H9 (cell line): ENCODE results near the gene BEGAIN. TPM values are rescaled to one million over a fixed set of nuclear protein-coding genes. Genes with fewer than 3 reads are reported as not detected.

Experiments
- DNase-seq: peaks from one replicate; pipeline ENCODE4 v3.0.0-alpha.2; 2017
- H2AFZ ChIP-seq: one replicate; pipeline ENCODE4 v1.6.1; 2013; ENCODE audit warnings: mild to moderate bottlenecking, low read length, control low read depth, moderate library complexity
- H2AK5ac ChIP-seq: 2 replicates; pipeline ENCODE4 v1.6.1; 2013; ENCODE audit warnings: low read length, control low read depth, mixed read lengths; ENCODE audit not compliant: insufficient read length
- H2BK120ac ChIP-seq: one replicate; pipeline ENCODE4 v1.6.1; 2013; ENCODE audit warnings: low read depth, mild to moderate bottlenecking, low read length, control low read depth, inconsistent platforms; ENCODE audit not compliant: poor library complexity, severe bottlenecking
- H2BK12ac ChIP-seq: 2 replicates; pipeline ENCODE4 v1.6.1; 2013; ENCODE audit warnings: low read length, control low read depth, mixed read lengths, low read depth; ENCODE audit not compliant: insufficient read length
- H2BK15ac ChIP-seq: 2 replicates; pipeline ENCODE4 v1.6.1; 2013; ENCODE audit warnings: low read depth, low read length, control low read depth
- H2BK20ac ChIP-seq: one replicate; pipeline ENCODE4 v1.6.1; 2013; ENCODE audit warnings: low read depth, mild to moderate bottlenecking, low read length, control low read depth, inconsistent platforms; ENCODE audit not compliant: poor library complexity, severe bottlenecking
- H2BK5ac ChIP-seq: 2 replicates; pipeline ENCODE4 v1.6.1; 2013; ENCODE audit warnings: low read length, control low read depth, mixed read lengths; ENCODE audit not compliant: insufficient read length
- H3K14ac ChIP-seq: 2 replicates; pipeline ENCODE4 v1.6.1; 2013; ENCODE audit warnings: low read length, control low read depth; ENCODE audit not compliant: insufficient read depth
- H3K18ac ChIP-seq: 2 replicates; pipeline ENCODE4 v1.6.1; 2013; ENCODE audit warnings: low read depth, mild to moderate bottlenecking, mixed read lengths, low read length, control low read depth; ENCODE audit not compliant: insufficient read length
- H3K23ac ChIP-seq: 2 replicates; pipeline ENCODE4 v1.6.1; 2013; ENCODE audit warnings: low read length, control low read depth, mixed read lengths, low read depth; ENCODE audit not compliant: insufficient read length
- H3K23me2 ChIP-seq: 2 replicates; pipeline ENCODE4 v1.6.1; 2013; ENCODE audit warnings: low read depth, mild to moderate bottlenecking, mixed read lengths, low read length, control low read depth; ENCODE audit not compliant: insufficient read length, poor library complexity, severe bottlenecking
- H3K27ac ChIP-seq: 2 replicates; pipeline ENCODE4 v1.5.1; 2013; ENCODE audit warnings: low read length, control low read depth, mixed read lengths, low read depth; ENCODE audit not compliant: insufficient read length
- H3K27me3 ChIP-seq: 2 replicates; pipeline ENCODE4 v1.6.1; 2013; ENCODE audit warnings: low read length, control low read depth, inconsistent platforms; ENCODE audit not compliant: insufficient read depth
- H3K4ac ChIP-seq: 2 replicates; pipeline ENCODE4 v1.6.1; 2013; ENCODE audit warnings: low read depth, mild to moderate bottlenecking, control low read depth, inconsistent platforms, low read length, moderate library complexity
- H3K4me1 ChIP-seq: 2 replicates; pipeline ENCODE4 v1.6.1; 2013; ENCODE audit warnings: low read length, control low read depth, inconsistent platforms; ENCODE audit not compliant: insufficient read depth
- H3K4me2 ChIP-seq: 2 replicates; pipeline ENCODE4 v1.6.1; 2013; ENCODE audit warnings: low read length, control low read depth, mixed read lengths; ENCODE audit not compliant: insufficient read length, insufficient read depth
- H3K56ac ChIP-seq: 2 replicates; pipeline ENCODE4 v1.6.1; 2013; ENCODE audit warnings: low read depth, mild to moderate bottlenecking, mixed read lengths, low read length, control low read depth; ENCODE audit not compliant: insufficient read length
- H3K79me1 ChIP-seq: 2 replicates; pipeline ENCODE4 v1.6.1; 2013; ENCODE audit warnings: low read depth, mild to moderate bottlenecking, moderate library complexity, low read length, control low read depth, inconsistent platforms; ENCODE audit not compliant: insufficient read depth, poor library complexity, severe bottlenecking
- H3K79me2 ChIP-seq: 2 replicates; pipeline ENCODE4 v1.6.1; 2013; ENCODE audit warnings: low read length, control low read depth, inconsistent platforms; ENCODE audit not compliant: insufficient read depth
- H3K9ac ChIP-seq: 2 replicates; pipeline ENCODE4 v1.6.1; 2013; ENCODE audit warnings: low read length, control low read depth, mixed read lengths; ENCODE audit not compliant: insufficient read length; ENCODE audit errors: extremely low read depth
- H3K9me3 ChIP-seq: one replicate; pipeline ENCODE4 v1.6.1; 2013; ENCODE audit warnings: low read depth, low read length, inconsistent platforms; ENCODE audit not compliant: control insufficient read depth
- H3T11ph ChIP-seq: one replicate; pipeline ENCODE4 v1.6.1; 2013; ENCODE audit warnings: mild to moderate bottlenecking, low read length, control low read depth, inconsistent platforms
- H4K20me1 ChIP-seq: one replicate; pipeline ENCODE4 v1.6.1; 2013; ENCODE audit not compliant: control insufficient read depth, insufficient read length, insufficient read depth
- H4K5ac ChIP-seq: 2 replicates; pipeline ENCODE4 v1.6.1; 2013; ENCODE audit warnings: low read depth, mild to moderate bottlenecking, mixed read lengths, low read length, control low read depth; ENCODE audit not compliant: insufficient read length
- H4K8ac ChIP-seq: replicated peaks from 2 replicates; pipeline ENCODE4 v1.6.1; 2013; ENCODE audit warnings: low read length, control low read depth, mixed read lengths, low read depth; ENCODE audit not compliant: insufficient read length
- H4K91ac ChIP-seq: 2 replicates; pipeline ENCODE4 v1.6.1; 2013; ENCODE audit warnings: low read depth, mild to moderate bottlenecking, moderate library complexity, mixed read lengths, low read length, control low read depth; ENCODE audit not compliant: insufficient read length
- H3K27ac Mint-ChIP-seq, 3 experiments: 2 replicates in 2 of 3; 3 replicates in 1 of 3; pipeline ENCODE4 v1.8.0; 2020 to 2021; ENCODE audit warnings: mixed read lengths in 3 of 3, mild to moderate bottlenecking in 1 of 3, moderate library complexity in 1 of 3
- H3K27me3 Mint-ChIP-seq: 2 replicates; pipeline ENCODE4 v1.8.0; 2021; ENCODE audit warnings: low read depth, mild to moderate bottlenecking, moderate library complexity, mixed read lengths
- H3K36me3 Mint-ChIP-seq, 3 experiments: 2 replicates in 2 of 3; 3 replicates in 1 of 3; pipeline ENCODE4 v1.8.0; 2020 to 2021; ENCODE audit warnings: low read depth in 3 of 3, mixed read lengths in 3 of 3; ENCODE audit not compliant: insufficient read depth in 1 of 3
- H3K4me1 Mint-ChIP-seq, 2 experiments: 2 replicates each; pipeline ENCODE4 v1.8.0; 2020; ENCODE audit warnings: mixed read lengths in 2 of 2
- H3K4me3 Mint-ChIP-seq, 2 experiments: 2 replicates in 1 of 2; 3 replicates in 1 of 2; pipeline ENCODE4 v1.8.0; 2020 to 2021; ENCODE audit warnings: mild to moderate bottlenecking in 2 of 2, mixed read lengths in 2 of 2, moderate library complexity in 1 of 2
- H3K9me3 Mint-ChIP-seq, 2 experiments: 2 replicates in 1 of 2; 3 replicates in 1 of 2; pipeline ENCODE4 v1.8.0; 2020; ENCODE audit warnings: mild to moderate bottlenecking in 2 of 2, mixed read lengths in 2 of 2, moderate library complexity in 1 of 2
- WGBS: extraction: QIAGEN DNeasy Blood & Tissue Kit; methylation state at CpG from one replicate; pipeline ENCODE4 v1.1.7; 2013; ENCODE audit warnings: missing lambda C conversion rate, low lambda C conversion rate, mixed read lengths; ENCODE audit not compliant: insufficient read length; ENCODE audit errors: extremely low coverage; 5-methylcytosine and 5-hydroxymethylcytosine counted together
- total RNA-seq: library from RNA; stranded (reverse); gene quantifications from 2 replicates; pipeline ENCODE4 v1.2.1, GENCODE V29; 2021
- TF ChIP-seq, protein P1 (sequence below): fragments of 200-600 bp; sonication (generic); conservative IDR thresholded peaks from 3 replicates; pipeline ENCODE4 v1.8.0; 2021; ENCODE audit warnings: antibody characterized with exemption, mild to moderate bottlenecking

BEGAIN gene
- total RNA-seq, 1 experiment from 2014 or later = 2.6 TPM

GRCh38 chr14:100593751-100594624 lies 6.8 kb upstream of the BEGAIN start:
- H4K5ac ChIP-seq = no peak overlapping the region

More at GRCh38 chr14:100593751-100594624, 6.8 kb upstream of the BEGAIN start:
- Histone ChIP-seq H3K27me3 (no peaks in the 10 kb centered on the region), H3K27ac (no peak overlapping the region), H3K9me3 (no peaks in the 10 kb centered on the region), H2BK20ac (no peak overlapping the region), H3K79me2 (no peaks in the 10 kb centered on the region), H2BK120ac (no peak overlapping the region), H3K4me1 (no peaks in the 10 kb centered on the region), H3K56ac (no peak overlapping the region), H2BK5ac (no peak overlapping the region), H3K23ac (no peak overlapping the region), H3K23me2 (no peaks in the 10 kb centered on the region), H4K20me1 (no peaks in the 10 kb centered on the region), H3K4me2 (no peak overlapping the region), H4K8ac (no peak overlapping the region), H3K4ac (no peak overlapping the region), H2AFZ (no peak overlapping the region), H2AK5ac (no peak overlapping the region), H2BK15ac (no peak overlapping the region), H2BK12ac (no peak overlapping the region), H4K91ac (no peak overlapping the region), H3K18ac (no peak overlapping the region), H3T11ph (no peak overlapping the region), H3K14ac (no peak overlapping the region), H3K79me1 (no peaks in the 10 kb centered on the region), H3K9ac (no peak overlapping the region)
- Mint-ChIP-seq H3K27ac (no peak overlapping the region; a peak in 1 of 7 replicates), H3K4me1 (peaks cover 6 to 10% of the 10 kb centered on the region in 2 experiments; a peak in 3 of 4 replicates), H3K9me3 (no peaks in the 10 kb centered on the region), H3K27me3 (peaks cover 57% of the 10 kb centered on the region), H3K4me3 (no peak overlapping the region; a peak in 1 of 5 replicates), H3K36me3 (no peaks in the 10 kb centered on the region)
- no peak for DNase-seq
- TF ChIP-seq, protein P1, sequence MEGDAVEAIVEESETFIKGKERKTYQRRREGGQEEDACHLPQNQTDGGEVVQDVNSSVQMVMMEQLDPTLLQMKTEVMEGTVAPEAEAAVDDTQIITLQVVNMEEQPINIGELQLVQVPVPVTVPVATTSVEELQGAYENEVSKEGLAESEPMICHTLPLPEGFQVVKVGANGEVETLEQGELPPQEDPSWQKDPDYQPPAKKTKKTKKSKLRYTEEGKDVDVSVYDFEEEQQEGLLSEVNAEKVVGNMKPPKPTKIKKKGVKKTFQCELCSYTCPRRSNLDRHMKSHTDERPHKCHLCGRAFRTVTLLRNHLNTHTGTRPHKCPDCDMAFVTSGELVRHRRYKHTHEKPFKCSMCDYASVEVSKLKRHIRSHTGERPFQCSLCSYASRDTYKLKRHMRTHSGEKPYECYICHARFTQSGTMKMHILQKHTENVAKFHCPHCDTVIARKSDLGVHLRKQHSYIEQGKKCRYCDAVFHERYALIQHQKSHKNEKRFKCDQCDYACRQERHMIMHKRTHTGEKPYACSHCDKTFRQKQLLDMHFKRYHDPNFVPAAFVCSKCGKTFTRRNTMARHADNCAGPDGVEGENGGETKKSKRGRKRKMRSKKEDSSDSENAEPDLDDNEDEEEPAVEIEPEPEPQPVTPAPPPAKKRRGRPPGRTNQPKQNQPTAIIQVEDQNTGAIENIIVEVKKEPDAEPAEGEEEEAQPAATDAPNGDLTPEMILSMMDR = no peak
- WGBS = no CpG with 5 or more reads among the region's 27 CpGs
